HepG2 (cell line): ENCODE measurements around the gene PTEN. TPM values are rescaled to one million over a fixed set of nuclear protein-coding genes. Genes with fewer than 3 reads are reported as not detected.

ENCODE experiments used
- ATAC-seq: fragments of 200-7000 bp; cut with Tn5 transposase; 3 replicates; pipeline ENCODE4 v1.9.1; 2020; ENCODE audit warnings: mild to moderate bottlenecking, moderate library complexity
- BruUV-seq: library from RNA; stranded (reverse); fragments of 400-500 nt; replicated peaks from 2 replicates; lab custom pipeline; 2021; lab: Mats Ljungman, UMichigan
- CTCF ChIA-PET: fragments of 300-600 bp; formaldehyde crosslinking; extraction: SDS; loops from one replicate; lab custom pipeline; 2021; ENCODE audit warnings: low total read pairs, inconsistent platforms, low intra/inter-chr PET ratio; lab: Yijun Ruan, JAX
- POLR2A ChIA-PET: fragments of 350-600 bp; sonication (Branson Sonifier 250); formaldehyde crosslinking; loops from one replicate; lab custom pipeline; 2020; ENCODE audit warnings: antibody characterized with exemption, inconsistent platforms; lab: Yijun Ruan, JAX
- DNase-seq: peaks from one replicate; pipeline ENCODE4 v3.0.0-alpha.2; 2015; ENCODE audit warnings: low spot score
- FAIRE-seq: peaks from 3 replicates; lab custom pipeline; 2011; peaks lifted over from hg19 to GRCh38; lab: Jason Lieb, UNC
- H2AFZ ChIP-seq: one replicate; pipeline ENCODE4 v1.6.1; 2011; ENCODE audit warnings: low read length, inconsistent platforms
- H3K27ac ChIP-seq: fragments of 300-600 bp; 3 replicates; pipeline ENCODE4 v1.8.0; 2011; ENCODE audit warnings: mixed run types, mild to moderate bottlenecking, mixed read lengths, low read length, inconsistent platforms; ENCODE audit not compliant: insufficient read depth; ENCODE audit errors: extremely low read length
- H3K27me3 ChIP-seq, 2 experiments: fragments of 200-600 bp in 1 of 2; 2 replicates in 1 of 2; 3 replicates in 1 of 2; pipeline versions ENCODE4 v1.6.0 to v1.8.0; 2011; ENCODE audit warnings: low read length in 2 of 2, mild to moderate bottlenecking in 2 of 2, moderate library complexity in 2 of 2, inconsistent platforms in 1 of 2; ENCODE audit not compliant: insufficient read depth in 2 of 2, control insufficient read depth in 1 of 2
- H3K36me3 ChIP-seq, 2 experiments: fragments of 200-600 bp in 1 of 2; replicated peaks in 1 of 2; 2 replicates in 1 of 2; 3 replicates in 1 of 2; pipeline versions ENCODE4 v1.5.1 to v1.8.0; 2011; ENCODE audit warnings: low read length in 2 of 2, inconsistent platforms in 1 of 2; ENCODE audit not compliant: insufficient read depth in 2 of 2, control insufficient read depth in 1 of 2
- H3K4me1 ChIP-seq: 2 replicates; pipeline ENCODE4 v1.5.1; 2012; ENCODE audit warnings: low read length, inconsistent platforms; ENCODE audit not compliant: insufficient read depth
- H3K4me2 ChIP-seq: 2 replicates; pipeline ENCODE4 v1.6.0; 2011; ENCODE audit warnings: low read depth, low read length, inconsistent platforms
- H3K4me3 ChIP-seq, 3 experiments: fragments of 200-600 bp in 1 of 3; sonication (generic), shearing (Covaris generic) in 1 of 3; replicated peaks in 1 of 3; 2 replicates each; pipeline ENCODE4 v1.5.1; 2011 to 2016; ENCODE audit warnings: low read length in 3 of 3, inconsistent platforms in 2 of 3, low read depth in 2 of 3, mild to moderate bottlenecking in 2 of 3, control low read depth in 1 of 3, mixed read lengths in 1 of 3; ENCODE audit not compliant: insufficient read depth in 1 of 3
- H3K79me2 ChIP-seq: one replicate; pipeline ENCODE4 v1.6.1; 2011; ENCODE audit warnings: low read length, inconsistent platforms; ENCODE audit not compliant: insufficient read depth
- H3K9ac ChIP-seq: 2 replicates; pipeline ENCODE4 v1.6.0; 2011; ENCODE audit warnings: mild to moderate bottlenecking, low read depth, low read length, inconsistent platforms; ENCODE audit not compliant: insufficient read depth
- H3K9me3 ChIP-seq: 2 replicates; pipeline ENCODE4 v1.5.1; 2012; ENCODE audit warnings: mild to moderate bottlenecking, low read length
- H4K20me1 ChIP-seq: 2 replicates; pipeline ENCODE4 v1.6.0; 2011; ENCODE audit warnings: inconsistent platforms, mild to moderate bottlenecking, low read length, moderate library complexity; ENCODE audit not compliant: insufficient read depth
- ATF7 ChIP-seq, 2 experiments: fragments of 450-650 bp in 1 of 2; sonication (generic) in 1 of 2; formaldehyde crosslinking in 1 of 2; IDR thresholded peaks; 2 replicates each; pipeline versions ENCODE4 v1.4.0 to v1.6.1; 2016 to 2020; ENCODE audit warnings: antibody characterized with exemption in 1 of 2, mild to moderate bottlenecking in 1 of 2, missing genetic modification reagents in 1 of 2
- CREB1 ChIP-seq, 2 experiments: fragments of 450-650 bp in 1 of 2; IDR thresholded peaks; 2 replicates each; pipeline ENCODE4 v1.6.1; 2016 to 2017; ENCODE audit warnings: control low read depth in 1 of 2, mild to moderate bottlenecking in 1 of 2, missing compliant biosample characterization in 1 of 2, missing genetic modification characterization in 1 of 2
- HNF4A ChIP-seq: sonication (generic); formaldehyde crosslinking; IDR thresholded peaks from 2 replicates; pipeline ENCODE4 v1.4.0; 2020; ENCODE audit warnings: missing genetic modification reagents
- NCOA2 ChIP-seq: sonication (generic); formaldehyde crosslinking; IDR thresholded peaks from 2 replicates; pipeline ENCODE4 v1.8.0; 2022; ENCODE audit warnings: inconsistent platforms
- SP5 ChIP-seq: IDR thresholded peaks from 2 replicates; pipeline ENCODE4 v1.6.1; 2016; ENCODE audit warnings: low read depth, borderline replicate concordance
- TP53 ChIP-seq: sonication (generic); formaldehyde crosslinking; conservative IDR thresholded peaks from 2 replicates; pipeline ENCODE4 v1.4.0; 2020; ENCODE audit warnings: missing genetic modification reagents
- ZNF143 ChIP-seq: sonication (generic); formaldehyde crosslinking; IDR thresholded peaks from 2 replicates; pipeline ENCODE4 v1.4.0; 2020; ENCODE audit warnings: missing genetic modification reagents
- ZNF234 ChIP-seq: sonication (generic); formaldehyde crosslinking; conservative IDR thresholded peaks from 2 replicates; pipeline ENCODE4 v1.5.1; 2020; ENCODE audit warnings: mild to moderate bottlenecking, missing genetic modification reagents
- WGBS: methylation state at CpG from one replicate; pipeline ENCODE4 v1.1.6; 2017; ENCODE audit warnings: low lambda C conversion rate; 5-methylcytosine and 5-hydroxymethylcytosine counted together
- in situ Hi-C: cut with HindIII; loops from 2 replicates; pipeline ENCODE4 v1.10.0; 2017; ENCODE audit warnings: low pct_unique_long_range_greater_than_20kb; ENCODE audit not compliant: extremely low pct_ligation_motif_present
- intact Hi-C: fragments of 100-400 bp; cut with micrococcal nuclease; formaldehyde crosslinking; loops from one replicate; pipeline ENCODE4 v1.10.0; 2022; ENCODE audit not compliant: unreplicated experiment
- polyA plus RNA-seq, 8 experiments: library from polyadenylated mRNA; depleted of rRNA in 3 of 8; stranded (reverse) in 7 of 8; unstranded in 1 of 8; fragments of >200 nt; fragmentation: Illumina TruSeq in 4 of 8; extraction: Trizol in 4 of 8; gene quantifications; 2 replicates each; pipeline versions ENCODE4 v1.2.1 to v1.2.3, GENCODE V29; 2011 to 2016; ENCODE audit warnings: low read depth in 4 of 8, missing spikeins in 1 of 8, mixed read lengths in 1 of 8; ENCODE audit not compliant: insufficient read depth in 1 of 8
- total RNA-seq, 5 experiments: library from RNA; depleted of rRNA; stranded (reverse); fragments of >200 nt; fragmentation: Illumina TruSeq; extraction: Trizol; gene quantifications; 2 replicates each; pipeline ENCODE4 v1.2.3, GENCODE V29; 2016; ENCODE audit warnings: low read depth in 1 of 5
- TF ChIP-seq, protein P1 (sequence below): sonication (generic); formaldehyde crosslinking; IDR thresholded peaks from 2 replicates; pipeline ENCODE4 v1.4.0; 2020; ENCODE audit warnings: missing genetic modification reagents, borderline replicate concordance

The PTEN gene
- total and polyA plus RNA-seq, 2 of the 13 experiments (the other 11 are each of a cell fraction or from before 2014, with no cell fraction given) = 30.3 to 61.3 TPM

DNA sequence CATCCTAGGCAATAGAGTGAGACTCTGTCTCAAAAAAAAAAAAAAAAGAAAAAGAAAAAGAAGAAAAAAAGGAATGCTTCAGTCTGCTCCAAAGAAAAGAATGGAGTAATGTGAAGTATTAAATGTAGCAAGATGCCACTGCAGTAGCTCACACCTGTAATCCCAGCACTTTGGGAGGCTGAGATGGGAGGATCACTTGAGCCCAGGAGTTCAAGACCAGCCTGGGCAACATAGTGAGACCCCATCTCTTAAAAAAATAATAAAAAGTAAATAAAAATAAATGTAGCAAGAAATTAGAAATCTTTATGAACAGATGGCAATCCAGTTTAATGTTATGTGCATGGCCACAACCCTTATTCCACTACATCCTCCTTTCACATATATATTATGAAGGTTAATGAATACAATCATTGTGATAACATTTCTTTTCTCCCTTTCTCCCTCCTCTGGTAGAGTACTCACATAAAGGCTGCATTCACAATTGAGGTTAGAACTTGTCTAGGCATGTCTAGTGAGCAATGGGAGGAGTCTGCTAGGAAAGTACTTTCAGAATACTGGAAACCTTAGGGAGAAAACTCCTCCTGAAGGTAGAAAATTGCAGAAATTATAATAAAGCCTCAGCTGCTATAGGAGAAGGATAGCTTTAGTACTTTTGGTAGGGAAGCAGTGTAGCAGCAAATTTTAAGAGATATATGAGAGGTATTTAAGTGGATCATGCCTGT, 20.5 kb upstream of the PTEN start:
- Histone ChIP-seq H3K27ac (peak overlapping the region; percentile 31), H3K9ac (no peak overlapping the region), H3K9me3 (no peaks in the 10 kb centered on the region), H3K4me3 (no peak overlapping the region), H2AFZ (no peak overlapping the region), H4K20me1 (no peaks in the 10 kb centered on the region), H3K4me2 (no peak overlapping the region)
- DNase-seq = peak; percentile 60
- BruUV-seq = TSS peak; percentile 91
- CTCF ChIA-PET = no interaction called here
- in situ Hi-C loops (no loop called here), intact Hi-C loops (no loop called here)
- no peak for FAIRE-seq
- POLR2A ChIA-PET = interaction anchor here (1.0 to 2.2 kb wide), 3 partner anchors 19 to 271 kb away, joined by 3 to 11 read pairs (median 10); partner anchors contain the start of gene ATAD1
- TF ChIP-seq HNF4A (CRISPR knock-in tag) = no peak
- TF ChIP-seq ZNF143 = no peak
- 0 out of 2 replicates have a peak, but pooled peaks have one; percentile 10 for TF ChIP-seq NCOA2
- peak; percentile 99 for TF ChIP-seq TP53 (CRISPR knock-in tag)
- TF ChIP-seq, all 625 proteins: peak for 2
- peaks cover 21% of the 10 kb centered on the region for H3K4me1 ChIP-seq
- H3K36me3 ChIP-seq = no peaks in the 10 kb centered on the region
- no peak for ATAC-seq
- no peaks in the 10 kb centered on the region for H3K27me3 ChIP-seq
- no peaks in the 10 kb centered on the region for H3K79me2 ChIP-seq

DNA sequence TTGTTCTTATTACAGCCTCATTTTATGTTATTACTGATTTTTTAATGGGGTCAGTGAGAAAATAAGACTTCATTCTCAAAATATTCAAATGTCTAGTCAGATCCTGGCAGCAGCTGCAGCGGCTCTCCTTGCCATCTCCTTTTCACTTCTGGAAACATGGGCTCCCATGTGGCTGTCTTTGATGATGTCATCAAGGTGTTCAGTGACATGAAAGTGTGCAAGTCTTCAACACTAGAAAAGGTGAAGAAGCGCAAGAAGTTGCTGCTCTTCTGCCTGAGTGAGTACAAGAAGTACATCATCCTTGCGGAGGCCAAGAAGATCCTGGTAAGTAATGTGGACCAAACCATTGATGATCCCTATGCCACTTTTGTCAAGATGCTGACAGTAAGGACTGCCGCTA, 19.7 kb upstream of the PTEN start:
- CTCF ChIA-PET = no interaction called here
- peak overlapping the region; percentile 31 for H3K27ac ChIP-seq

More for the DNA sequence above, 19.7 kb upstream of the PTEN start:
- Histone ChIP-seq H3K36me3 (no peaks in the 10 kb centered on the region), H3K27me3 (no peaks in the 10 kb centered on the region), H3K4me2 (no peak overlapping the region), H3K4me1 (peaks cover 21% of the 10 kb centered on the region), H3K79me2 (no peaks in the 10 kb centered on the region), H4K20me1 (no peaks in the 10 kb centered on the region), H2AFZ (no peak overlapping the region), H3K9ac (no peak overlapping the region), H3K4me3 (no peak overlapping the region), H3K9me3 (no peaks in the 10 kb centered on the region)
- intact Hi-C loops (no loop called here), in situ Hi-C loops (no loop called here)
- DNase-seq (no peak), FAIRE-seq (no peak), ATAC-seq (no peak)
- POLR2A ChIA-PET = no interaction called here
- TF ChIP-seq, protein P1, sequence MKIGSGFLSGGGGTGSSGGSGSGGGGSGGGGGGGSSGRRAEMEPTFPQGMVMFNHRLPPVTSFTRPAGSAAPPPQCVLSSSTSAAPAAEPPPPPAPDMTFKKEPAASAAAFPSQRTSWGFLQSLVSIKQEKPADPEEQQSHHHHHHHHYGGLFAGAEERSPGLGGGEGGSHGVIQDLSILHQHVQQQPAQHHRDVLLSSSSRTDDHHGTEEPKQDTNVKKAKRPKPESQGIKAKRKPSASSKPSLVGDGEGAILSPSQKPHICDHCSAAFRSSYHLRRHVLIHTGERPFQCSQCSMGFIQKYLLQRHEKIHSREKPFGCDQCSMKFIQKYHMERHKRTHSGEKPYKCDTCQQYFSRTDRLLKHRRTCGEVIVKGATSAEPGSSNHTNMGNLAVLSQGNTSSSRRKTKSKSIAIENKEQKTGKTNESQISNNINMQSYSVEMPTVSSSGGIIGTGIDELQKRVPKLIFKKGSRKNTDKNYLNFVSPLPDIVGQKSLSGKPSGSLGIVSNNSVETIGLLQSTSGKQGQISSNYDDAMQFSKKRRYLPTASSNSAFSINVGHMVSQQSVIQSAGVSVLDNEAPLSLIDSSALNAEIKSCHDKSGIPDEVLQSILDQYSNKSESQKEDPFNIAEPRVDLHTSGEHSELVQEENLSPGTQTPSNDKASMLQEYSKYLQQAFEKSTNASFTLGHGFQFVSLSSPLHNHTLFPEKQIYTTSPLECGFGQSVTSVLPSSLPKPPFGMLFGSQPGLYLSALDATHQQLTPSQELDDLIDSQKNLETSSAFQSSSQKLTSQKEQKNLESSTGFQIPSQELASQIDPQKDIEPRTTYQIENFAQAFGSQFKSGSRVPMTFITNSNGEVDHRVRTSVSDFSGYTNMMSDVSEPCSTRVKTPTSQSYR (CRISPR knock-in tag) = no peak
- TF ChIP-seq CREB1 (IDR thresholded peaks at IDR 0.05) (peak; percentile 80), CREB1 (CRISPR knock-in tag; IDR thresholded peaks at IDR 0.05) (no peak), ZNF234 (no peak), SP5 (CRISPR knock-in tag) (no peak), ATF7 (IDR thresholded peaks at IDR 0.05) (peak; percentile 92), ATF7 (CRISPR knock-in tag; IDR thresholded peaks at IDR 0.05) (no peak)
- BruUV-seq = TSS peak; percentile 97
- WGBS = 98% methylated on average over 4 of the region's 4 CpGs
